GM21447 (cell line): ENCODE data around the gene SPDYE5.

ENCODE experiments used
- ATAC-seq: cut with Tn5 transposase; IDR thresholded peaks from one replicate; pipeline ENCODE4 v1.9.1; 2021; ENCODE audit not compliant: unreplicated experiment

The SPDYE5 gene

GRCh38 chr7:75536491-75536890 lies 44.4 kb downstream of the SPDYE5 start:
- ATAC-seq = no peak

- ATAC-seq = no peak
Observed at GRCh38 chr7:75536940-75537538, 44.9 kb downstream of the SPDYE5 start.

GRCh38 chr7:75537731-75538130 lies 45.6 kb downstream of the SPDYE5 start:
- ATAC-seq = no peak

- ATAC-seq = no peak
Observed at GRCh38 chr7:75546237-75547015, 54.3 kb downstream of the SPDYE5 start.
